ENCODE data around the gene GPLD1.

GRCh38 chr6:24382220-24382540 is 107.2 kb downstream of the GPLD1 start:
- TF ChIP-seq GATA3 (IDR thresholded peaks at IDR 0.05; ENCODE audit: low read depth, low read length): no peak
- no peak for TF ChIP-seq GATA2 (IDR thresholded peaks at IDR 0.05; ENCODE audit: low read depth, low read length)
